Measurements from ENCODE around the gene RAB27A.

- TF ChIP-seq, protein P1, sequence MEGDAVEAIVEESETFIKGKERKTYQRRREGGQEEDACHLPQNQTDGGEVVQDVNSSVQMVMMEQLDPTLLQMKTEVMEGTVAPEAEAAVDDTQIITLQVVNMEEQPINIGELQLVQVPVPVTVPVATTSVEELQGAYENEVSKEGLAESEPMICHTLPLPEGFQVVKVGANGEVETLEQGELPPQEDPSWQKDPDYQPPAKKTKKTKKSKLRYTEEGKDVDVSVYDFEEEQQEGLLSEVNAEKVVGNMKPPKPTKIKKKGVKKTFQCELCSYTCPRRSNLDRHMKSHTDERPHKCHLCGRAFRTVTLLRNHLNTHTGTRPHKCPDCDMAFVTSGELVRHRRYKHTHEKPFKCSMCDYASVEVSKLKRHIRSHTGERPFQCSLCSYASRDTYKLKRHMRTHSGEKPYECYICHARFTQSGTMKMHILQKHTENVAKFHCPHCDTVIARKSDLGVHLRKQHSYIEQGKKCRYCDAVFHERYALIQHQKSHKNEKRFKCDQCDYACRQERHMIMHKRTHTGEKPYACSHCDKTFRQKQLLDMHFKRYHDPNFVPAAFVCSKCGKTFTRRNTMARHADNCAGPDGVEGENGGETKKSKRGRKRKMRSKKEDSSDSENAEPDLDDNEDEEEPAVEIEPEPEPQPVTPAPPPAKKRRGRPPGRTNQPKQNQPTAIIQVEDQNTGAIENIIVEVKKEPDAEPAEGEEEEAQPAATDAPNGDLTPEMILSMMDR (IDR thresholded peaks at IDR 0.05): no peak
- TF ChIP-seq, protein P2, sequence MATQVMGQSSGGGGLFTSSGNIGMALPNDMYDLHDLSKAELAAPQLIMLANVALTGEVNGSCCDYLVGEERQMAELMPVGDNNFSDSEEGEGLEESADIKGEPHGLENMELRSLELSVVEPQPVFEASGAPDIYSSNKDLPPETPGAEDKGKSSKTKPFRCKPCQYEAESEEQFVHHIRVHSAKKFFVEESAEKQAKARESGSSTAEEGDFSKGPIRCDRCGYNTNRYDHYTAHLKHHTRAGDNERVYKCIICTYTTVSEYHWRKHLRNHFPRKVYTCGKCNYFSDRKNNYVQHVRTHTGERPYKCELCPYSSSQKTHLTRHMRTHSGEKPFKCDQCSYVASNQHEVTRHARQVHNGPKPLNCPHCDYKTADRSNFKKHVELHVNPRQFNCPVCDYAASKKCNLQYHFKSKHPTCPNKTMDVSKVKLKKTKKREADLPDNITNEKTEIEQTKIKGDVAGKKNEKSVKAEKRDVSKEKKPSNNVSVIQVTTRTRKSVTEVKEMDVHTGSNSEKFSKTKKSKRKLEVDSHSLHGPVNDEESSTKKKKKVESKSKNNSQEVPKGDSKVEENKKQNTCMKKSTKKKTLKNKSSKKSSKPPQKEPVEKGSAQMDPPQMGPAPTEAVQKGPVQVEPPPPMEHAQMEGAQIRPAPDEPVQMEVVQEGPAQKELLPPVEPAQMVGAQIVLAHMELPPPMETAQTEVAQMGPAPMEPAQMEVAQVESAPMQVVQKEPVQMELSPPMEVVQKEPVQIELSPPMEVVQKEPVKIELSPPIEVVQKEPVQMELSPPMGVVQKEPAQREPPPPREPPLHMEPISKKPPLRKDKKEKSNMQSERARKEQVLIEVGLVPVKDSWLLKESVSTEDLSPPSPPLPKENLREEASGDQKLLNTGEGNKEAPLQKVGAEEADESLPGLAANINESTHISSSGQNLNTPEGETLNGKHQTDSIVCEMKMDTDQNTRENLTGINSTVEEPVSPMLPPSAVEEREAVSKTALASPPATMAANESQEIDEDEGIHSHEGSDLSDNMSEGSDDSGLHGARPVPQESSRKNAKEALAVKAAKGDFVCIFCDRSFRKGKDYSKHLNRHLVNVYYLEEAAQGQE (IDR thresholded peaks at IDR 0.05; ENCODE audit: insufficient read depth in 1 of 2, low read depth in 2 of 2, low read length in 1 of 2): no peak
- TF ChIP-seq POLR2AphosphoS5 (IDR thresholded peaks at IDR 0.05; ENCODE audit: low read depth, low read length) (no peak), TCF7L2 (IDR thresholded peaks at IDR 0.05; ENCODE audit: low read depth, low read length) (no peak)
Observed at GRCh38 chr15:55237219-55238130, 52.1 kb downstream of the RAB27A start.
